Fibroblast of lung (primary cell): ENCODE data around the gene SCN5A.

Experiments used
- EZH2 ChIP-seq: IDR thresholded peaks from 2 replicates; pipeline ENCODE4 v1.5.1; 2012; ENCODE audit warnings: low read length, control low read depth, mild to moderate bottlenecking; ENCODE audit errors: missing control alignments
- TF ChIP-seq, protein P1 (sequence below), 2 donors: IDR thresholded peaks in 1 of 2; conservative IDR thresholded peaks in 1 of 2; 1 replicate in 1 of 2; 2 replicates in 1 of 2; pipeline ENCODE4 v1.5.1; 2011 to 2012; ENCODE audit warnings: low read length in 2 of 2, control low read depth in 1 of 2, inconsistent platforms in 1 of 2, low read depth in 1 of 2, mild to moderate bottlenecking in 1 of 2

DNA sequence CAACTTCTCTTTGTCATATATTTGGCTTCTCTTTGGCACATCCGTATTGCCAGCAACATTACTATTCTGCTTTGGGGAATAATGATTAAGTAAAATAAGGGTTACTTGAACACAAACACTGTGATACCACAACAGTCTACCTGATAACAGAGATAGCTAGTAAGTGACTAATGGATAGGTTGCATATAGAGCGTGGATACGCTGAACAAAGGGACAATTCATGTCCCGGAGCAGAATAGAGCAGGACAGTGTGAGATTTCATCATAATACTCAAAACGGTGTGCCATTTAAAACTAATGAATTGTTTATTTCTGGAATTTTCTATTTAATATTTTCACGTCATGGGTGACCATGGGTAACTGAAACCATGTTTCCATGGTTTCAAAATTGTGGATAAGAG, 54.1 kb downstream of the SCN5A start:
- TF ChIP-seq, protein P1, sequence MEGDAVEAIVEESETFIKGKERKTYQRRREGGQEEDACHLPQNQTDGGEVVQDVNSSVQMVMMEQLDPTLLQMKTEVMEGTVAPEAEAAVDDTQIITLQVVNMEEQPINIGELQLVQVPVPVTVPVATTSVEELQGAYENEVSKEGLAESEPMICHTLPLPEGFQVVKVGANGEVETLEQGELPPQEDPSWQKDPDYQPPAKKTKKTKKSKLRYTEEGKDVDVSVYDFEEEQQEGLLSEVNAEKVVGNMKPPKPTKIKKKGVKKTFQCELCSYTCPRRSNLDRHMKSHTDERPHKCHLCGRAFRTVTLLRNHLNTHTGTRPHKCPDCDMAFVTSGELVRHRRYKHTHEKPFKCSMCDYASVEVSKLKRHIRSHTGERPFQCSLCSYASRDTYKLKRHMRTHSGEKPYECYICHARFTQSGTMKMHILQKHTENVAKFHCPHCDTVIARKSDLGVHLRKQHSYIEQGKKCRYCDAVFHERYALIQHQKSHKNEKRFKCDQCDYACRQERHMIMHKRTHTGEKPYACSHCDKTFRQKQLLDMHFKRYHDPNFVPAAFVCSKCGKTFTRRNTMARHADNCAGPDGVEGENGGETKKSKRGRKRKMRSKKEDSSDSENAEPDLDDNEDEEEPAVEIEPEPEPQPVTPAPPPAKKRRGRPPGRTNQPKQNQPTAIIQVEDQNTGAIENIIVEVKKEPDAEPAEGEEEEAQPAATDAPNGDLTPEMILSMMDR (conservative IDR thresholded peaks at IDR 0.05 in 1 of 2, IDR thresholded peaks at IDR 0.05 in 1 of 2; ENCODE audit: low read depth in 1 of 2, low read length in 2 of 2): no peak
- no peak for TF ChIP-seq EZH2
